IMR-90 (cell line): Measurements from ENCODE around the gene ANTXR1. TPM values are rescaled to one million over a fixed set of nuclear protein-coding genes. Genes with fewer than 3 reads are reported as not detected.

Source experiments
- ATAC-seq: fragments of 200-7000 bp; cut with Tn5 transposase; 2 replicates; pipeline ENCODE4 v1.9.1; 2020; ENCODE audit warnings: low read depth, mild to moderate bottlenecking, moderate library complexity
- BruUV-seq: library from RNA; stranded (reverse); fragments of 400-500 nt; replicated peaks from 2 replicates; lab custom pipeline; 2021; lab: Mats Ljungman, UMichigan
- CTCF ChIA-PET: fragments of 300-600 bp; formaldehyde crosslinking; extraction: SDS; loops from one replicate; lab custom pipeline; 2021; ENCODE audit warnings: antibody characterized with exemption; lab: Yijun Ruan, JAX
- POLR2A ChIA-PET: fragments of 300-600 bp; sonication (Branson Sonifier 250); formaldehyde crosslinking; loops from one replicate; lab custom pipeline; 2022; ENCODE audit warnings: antibody characterized with exemption; ENCODE audit not compliant: unreplicated experiment; lab: Charles Lee
- DNase-seq: peaks from one replicate; pipeline ENCODE4 v3.0.0; 2013
- H2AFZ ChIP-seq: replicated peaks from 2 replicates; pipeline ENCODE3; 2013; ENCODE audit warnings: low read length, mild to moderate bottlenecking; ENCODE audit not compliant: poor library complexity
- H2AK5ac ChIP-seq: 2 replicates; pipeline ENCODE4 v1.6.1; 2013; ENCODE audit warnings: low read depth, low read length, inconsistent platforms
- H2AK9ac ChIP-seq: replicated peaks from 2 replicates; pipeline ENCODE3; 2013; ENCODE audit warnings: mild to moderate bottlenecking, low read depth, low read length, moderate library complexity; ENCODE audit not compliant: poor library complexity
- H2BK120ac ChIP-seq: 2 replicates; pipeline ENCODE4 v1.6.1; 2013; ENCODE audit warnings: low read depth, low read length, inconsistent platforms
- H2BK15ac ChIP-seq: 3 replicates; pipeline ENCODE4 v1.6.1; 2013; ENCODE audit warnings: low read depth, low read length, inconsistent platforms
- H2BK20ac ChIP-seq: 2 replicates; pipeline ENCODE4 v1.6.1; 2013; ENCODE audit warnings: low read depth, mild to moderate bottlenecking, inconsistent platforms, low read length, moderate library complexity
- H2BK5ac ChIP-seq: 2 replicates; pipeline ENCODE4 v1.6.1; 2013; ENCODE audit warnings: mild to moderate bottlenecking, low read depth, low read length, inconsistent platforms; ENCODE audit not compliant: poor library complexity, severe bottlenecking
- H3K14ac ChIP-seq: replicated peaks from 2 replicates; pipeline ENCODE4 v1.6.1; 2013; ENCODE audit warnings: low read depth, low read length, inconsistent platforms
- H3K18ac ChIP-seq: 2 replicates; pipeline ENCODE4 v1.6.1; 2013; ENCODE audit warnings: low read depth, low read length, control low read depth
- H3K23ac ChIP-seq: 2 replicates; pipeline ENCODE4 v1.6.1; 2013; ENCODE audit warnings: low read depth, low read length, inconsistent platforms
- H3K27ac ChIP-seq: 2 replicates; pipeline ENCODE4 v1.5.1; 2013; ENCODE audit warnings: mild to moderate bottlenecking, control low read depth, low read length; ENCODE audit not compliant: insufficient read depth
- H3K27me3 ChIP-seq: 2 replicates; pipeline ENCODE4 v1.6.1; 2013; ENCODE audit warnings: low read length; ENCODE audit not compliant: control insufficient read depth, insufficient read depth
- H3K36me3 ChIP-seq: 2 replicates; pipeline ENCODE4 v1.6.1; 2013; ENCODE audit warnings: low read length, mixed read lengths; ENCODE audit not compliant: control insufficient read depth, insufficient read depth
- H3K4ac ChIP-seq: 2 replicates; pipeline ENCODE4 v1.6.1; 2013; ENCODE audit warnings: low read depth, low read length, inconsistent platforms
- H3K4me1 ChIP-seq: 2 replicates; pipeline ENCODE4 v1.6.1; 2013; ENCODE audit warnings: low read length, mixed read lengths; ENCODE audit not compliant: control insufficient read depth, insufficient read depth
- H3K4me2 ChIP-seq: 2 replicates; pipeline ENCODE4 v1.6.1; 2013; ENCODE audit warnings: low read depth, mild to moderate bottlenecking, control low read depth, low read length, moderate library complexity
- H3K4me3 ChIP-seq: 2 replicates; pipeline ENCODE4 v1.5.1; 2013; ENCODE audit warnings: low read depth, mild to moderate bottlenecking, control low read depth, low read length, moderate library complexity; ENCODE audit not compliant: insufficient read depth
- H3K56ac ChIP-seq: 2 replicates; pipeline ENCODE4 v1.6.1; 2013; ENCODE audit warnings: low read length, inconsistent platforms; ENCODE audit not compliant: insufficient read depth; ENCODE audit errors: extremely low read depth
- H3K79me1 ChIP-seq, 2 experiments: 2 replicates each; pipeline ENCODE4 v1.6.1; 2013; ENCODE audit warnings: low read length in 2 of 2, inconsistent platforms in 1 of 2, low read depth in 1 of 2
- H3K9ac ChIP-seq: 2 replicates; pipeline ENCODE4 v1.6.1; 2013; ENCODE audit warnings: low read depth, low read length, control low read depth
- H3K9me1 ChIP-seq: 2 replicates; pipeline ENCODE4 v1.6.1; 2013; ENCODE audit warnings: low read length, inconsistent platforms; ENCODE audit not compliant: insufficient read depth
- H3K9me3 ChIP-seq: 2 replicates; pipeline ENCODE4 v1.6.1; 2013; ENCODE audit warnings: low read length; ENCODE audit not compliant: control insufficient read depth, insufficient read depth
- H4K20me1 ChIP-seq: 2 replicates; pipeline ENCODE4 v1.6.1; 2013; ENCODE audit warnings: low read length, inconsistent platforms; ENCODE audit not compliant: insufficient read depth
- H4K5ac ChIP-seq: 2 replicates; pipeline ENCODE4 v1.6.1; 2013; ENCODE audit warnings: mild to moderate bottlenecking, low read depth, low read length, control low read depth
- H4K8ac ChIP-seq, 2 experiments: 2 replicates each; pipeline ENCODE4 v1.6.1; 2013; ENCODE audit warnings: low read depth in 2 of 2, low read length in 2 of 2, control low read depth in 1 of 2, inconsistent platforms in 1 of 2
- H4K91ac ChIP-seq: 2 replicates; pipeline ENCODE4 v1.6.1; 2013; ENCODE audit warnings: low read depth, low read length, inconsistent platforms; ENCODE audit not compliant: insufficient read depth
- BHLHE40 ChIP-seq: fragments of 150-350 bp; IDR thresholded peaks from 2 replicates; pipeline ENCODE4 v1.6.1; 2016; ENCODE audit warnings: mild to moderate bottlenecking, low read depth, low read length
- MAZ ChIP-seq: IDR thresholded peaks from 2 replicates; pipeline ENCODE4 v1.6.1; 2012; ENCODE audit warnings: low read depth, mild to moderate bottlenecking, low read length, improper control_type of control experiment, moderate library complexity, borderline replicate concordance
- dilution Hi-C: fragments of 300-500 bp; cut with HindIII; formaldehyde crosslinking; loops from one replicate; pipeline ENCODE4 v1.14.3; 2018; ENCODE audit warnings: low sequenced_read_pairs; ENCODE audit not compliant: unreplicated experiment
- in situ Hi-C: fragments of 300-500 bp; cut with MboI; formaldehyde crosslinking; loops from 3 replicates; pipeline ENCODE4 v1.14.3; 2019; ENCODE audit warnings: low sequenced_read_pairs, inconsistent platforms, mixed read lengths
- intact Hi-C: fragments of 100-400 bp; cut with micrococcal nuclease; formaldehyde crosslinking; loops from 2 replicates; pipeline ENCODE4 v1.10.0; 2022
- polyA plus RNA-seq, 3 experiments: library from polyadenylated mRNA; depleted of rRNA; stranded (reverse); fragments of >200 nt; gene quantifications; 2 replicates each; pipeline ENCODE4 v1.2.3, GENCODE V29; 2012; ENCODE audit warnings: low replicate concordance in 1 of 3
- total RNA-seq: library from RNA; depleted of rRNA; stranded (reverse); fragments of >200 nt; gene quantifications from 2 replicates; pipeline ENCODE4 v1.2.3, GENCODE V29; 2012
- TF ChIP-seq, protein P1 (sequence below): fragments of 150-350 bp; IDR thresholded peaks from 2 replicates; pipeline ENCODE4 v1.6.1; 2016; ENCODE audit warnings: low read depth, mild to moderate bottlenecking, low read length, moderate library complexity, borderline replicate concordance

ANTXR1 gene
- total and polyA plus RNA-seq, 2 of the 4 experiments (the other 2 are of a cell fraction), result 27.2 to 36.9 TPM

DNA sequence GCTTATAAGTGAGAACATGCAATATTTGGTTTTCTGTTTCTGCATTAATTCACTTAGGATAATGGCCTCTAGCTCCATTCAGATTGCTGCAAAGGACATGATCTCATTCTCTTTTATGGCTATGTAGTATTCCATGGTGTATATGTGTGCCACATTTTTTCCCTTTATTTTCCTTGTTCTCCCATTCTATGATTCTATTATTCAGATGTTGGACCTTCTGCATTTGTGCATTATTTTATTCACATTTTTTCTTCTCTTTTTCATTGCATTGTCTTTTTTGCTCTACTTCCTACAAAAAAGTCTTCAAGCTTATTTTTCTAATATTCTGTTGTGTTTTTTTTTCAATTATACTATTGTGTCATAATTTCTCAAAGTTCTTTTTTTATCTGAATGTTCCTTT, 11.1 kb upstream of the ANTXR1 start:
- Histone ChIP-seq H2AK5ac (no peak overlapping the region), H4K8ac (no peak overlapping the region), H3K4me3 (no peak overlapping the region), H3K4ac (no peak overlapping the region), H2BK5ac (no peak overlapping the region), H3K4me2 (no peak overlapping the region), H3K79me1 (no peaks in the 10 kb centered on the region), H2AK9ac (no peak overlapping the region), H3K23ac (no peak overlapping the region), H4K20me1 (no peaks in the 10 kb centered on the region), H4K5ac (no peak overlapping the region), H2AFZ (no peak overlapping the region), H3K4me1 (0 out of 2 replicates have a peak, but pooled peaks cover 1% of the 10 kb centered on the region), H2BK20ac (no peak overlapping the region), H4K91ac (no peak overlapping the region), H3K27me3 (no peaks in the 10 kb centered on the region), H3K36me3 (no peaks in the 10 kb centered on the region), H3K27ac (no peak overlapping the region), H3K9me1 (no peaks in the 10 kb centered on the region), H2BK15ac (no peak overlapping the region), H2BK120ac (no peak overlapping the region), H3K9ac (no peak overlapping the region), H3K18ac (no peak overlapping the region), H3K14ac (no peak overlapping the region), H3K56ac (no peak overlapping the region), H3K9me3 (peaks cover 11% of the 10 kb centered on the region)
- TF ChIP-seq MAZ, result no peak
- TF ChIP-seq, protein P1, sequence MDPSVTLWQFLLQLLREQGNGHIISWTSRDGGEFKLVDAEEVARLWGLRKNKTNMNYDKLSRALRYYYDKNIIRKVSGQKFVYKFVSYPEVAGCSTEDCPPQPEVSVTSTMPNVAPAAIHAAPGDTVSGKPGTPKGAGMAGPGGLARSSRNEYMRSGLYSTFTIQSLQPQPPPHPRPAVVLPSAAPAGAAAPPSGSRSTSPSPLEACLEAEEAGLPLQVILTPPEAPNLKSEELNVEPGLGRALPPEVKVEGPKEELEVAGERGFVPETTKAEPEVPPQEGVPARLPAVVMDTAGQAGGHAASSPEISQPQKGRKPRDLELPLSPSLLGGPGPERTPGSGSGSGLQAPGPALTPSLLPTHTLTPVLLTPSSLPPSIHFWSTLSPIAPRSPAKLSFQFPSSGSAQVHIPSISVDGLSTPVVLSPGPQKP, result no peak
- TF ChIP-seq BHLHE40, result no peak
- dilution Hi-C loops (loop anchor here (25.0 kb wide), 1 partner anchor 310 kb away; no protein-coding TSS in a partner anchor), in situ Hi-C loops (no loop called here), intact Hi-C loops (no loop called here)
- ATAC-seq (no peak), DNase-seq (no peak)
- ChIA-PET CTCF (interaction anchor here (1.0 kb wide), 1 partner anchor 98 kb away, joined by 3 read pairs; no protein-coding TSS in a partner anchor), POLR2A (no interaction called here)
- BruUV-seq, result no TSS peak
